GM23248 (cell line): ENCODE data around the gene CRELD2.

Experiments
- EZH2 ChIP-seq: fragments of 200-600 bp; sonication (generic); IDR thresholded peaks from 2 replicates; pipeline ENCODE4 v1.6.1; 2018; ENCODE audit warnings: antibody characterized with exemption, mild to moderate bottlenecking; ENCODE audit not compliant: insufficient read depth, poor library complexity, severe bottlenecking
- EZH2phosphoT487 ChIP-seq: fragments of 200-600 bp; sonication (generic); IDR thresholded peaks from 2 replicates; pipeline ENCODE4 v1.6.1; 2018; ENCODE audit warnings: antibody characterized with exemption, moderate library complexity, mild to moderate bottlenecking, low read depth; ENCODE audit not compliant: insufficient read depth

- TF ChIP-seq EZH2phosphoT487 (no peak), EZH2 (no peak)
Measured at GRCh38 chr22:49943771-49944398, 25.5 kb downstream of the CRELD2 start.
